Rectal smooth muscle tissue (tissue), 1 donor: Measurements from ENCODE around the gene LIX1L.

Experiments
- H3K27ac ChIP-seq: one replicate; pipeline ENCODE4 v1.7.0; 2013; ENCODE audit warnings: low read depth, low read length, inconsistent platforms
- H3K27me3 ChIP-seq: one replicate; pipeline ENCODE4 v1.7.0; 2013; ENCODE audit warnings: low read length; ENCODE audit not compliant: control insufficient read depth, insufficient read depth
- H3K36me3 ChIP-seq: one replicate; pipeline ENCODE4 v1.7.0; 2013; ENCODE audit warnings: low read length; ENCODE audit not compliant: control insufficient read depth, insufficient read depth
- H3K4me1 ChIP-seq: one replicate; pipeline ENCODE4 v1.7.0; 2013; ENCODE audit warnings: low read length; ENCODE audit not compliant: control insufficient read depth, insufficient read depth
- H3K4me3 ChIP-seq: one replicate; pipeline ENCODE4 v1.7.0; 2013; ENCODE audit warnings: low read length
- H3K9ac ChIP-seq: one replicate; pipeline ENCODE4 v1.7.0; 2013; ENCODE audit warnings: low read length

Gene LIX1L

DNA sequence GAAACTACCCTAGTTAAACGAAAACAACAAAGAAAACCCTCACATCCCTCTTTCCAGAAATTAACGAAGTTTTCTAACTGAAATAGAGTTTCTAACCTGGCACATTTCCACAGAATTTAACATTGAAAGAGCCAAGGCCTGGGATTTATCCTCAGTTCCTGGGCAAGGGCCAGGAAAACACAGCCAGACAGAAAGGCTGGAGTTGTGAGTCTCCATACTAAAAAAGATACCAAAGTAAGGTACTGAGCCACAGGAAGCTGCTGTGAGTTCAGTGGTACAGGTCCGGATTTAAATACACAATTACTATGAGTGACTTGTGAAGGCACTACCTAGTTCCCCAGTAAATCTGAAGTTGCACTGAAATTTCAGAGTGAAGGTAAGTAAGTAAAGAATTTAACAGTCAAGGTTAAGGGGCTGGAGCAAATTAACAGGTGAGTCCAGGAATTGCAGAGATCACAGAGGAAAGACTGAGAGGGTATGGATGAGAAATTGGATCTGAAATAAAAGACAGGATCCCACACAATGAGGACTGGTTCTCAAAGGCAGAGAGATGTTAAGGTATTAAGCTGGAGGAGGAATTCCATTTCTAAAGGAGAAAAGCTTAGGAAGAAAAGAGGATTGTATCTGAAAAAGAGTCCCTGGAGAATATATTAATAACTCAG lies 905 bp downstream of the LIX1L start:
- Histone ChIP-seq H3K27me3 (no peaks in the 10 kb centered on the region), H3K27ac (peak overlapping the region; percentile 98), H3K4me3 (peak overlapping the region; percentile 81), H3K4me1 (peaks cover 26% of the 10 kb centered on the region), H3K9ac (peak overlapping the region; percentile 57), H3K36me3 (no peaks in the 10 kb centered on the region)

GRCh38 chr1:145956361-145956760 lies 1.5 kb downstream of the LIX1L start:
- peak overlapping the region; percentile 98 for H3K27ac ChIP-seq
- peaks cover 26% of the 10 kb centered on the region for H3K4me1 ChIP-seq
- H3K27me3 ChIP-seq: no peaks in the 10 kb centered on the region
- H3K4me3 ChIP-seq: peak overlapping the region; percentile 81
- no peak overlapping the region for H3K9ac ChIP-seq
- no peaks in the 10 kb centered on the region for H3K36me3 ChIP-seq

DNA sequence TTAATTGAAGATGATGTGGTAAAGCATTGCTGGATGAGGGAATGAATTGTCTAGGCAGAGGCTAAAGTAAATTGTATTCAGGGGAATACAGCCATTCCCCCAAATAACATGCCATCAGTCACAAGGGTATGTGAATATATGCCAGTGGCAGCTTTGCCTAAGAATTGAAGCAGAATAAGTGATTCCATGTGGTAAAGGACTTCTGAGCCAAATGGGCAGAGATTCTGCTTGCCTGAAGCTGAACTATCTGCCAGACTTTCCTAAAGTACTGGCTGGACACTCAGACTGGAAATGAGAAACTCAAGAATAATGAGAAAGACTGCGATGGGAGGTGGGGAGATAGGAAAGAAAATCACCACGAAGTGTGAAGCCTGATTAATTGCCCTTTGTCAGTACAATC lies 2.4 kb downstream of the LIX1L start:
- H3K36me3 ChIP-seq: no peaks in the 10 kb centered on the region
- peak overlapping the region; percentile 3 for H3K4me3 ChIP-seq
- peaks cover 26% of the 10 kb centered on the region for H3K4me1 ChIP-seq
- no peak overlapping the region for H3K9ac ChIP-seq
- H3K27ac ChIP-seq: no peak overlapping the region
- H3K27me3 ChIP-seq: no peaks in the 10 kb centered on the region

DNA sequence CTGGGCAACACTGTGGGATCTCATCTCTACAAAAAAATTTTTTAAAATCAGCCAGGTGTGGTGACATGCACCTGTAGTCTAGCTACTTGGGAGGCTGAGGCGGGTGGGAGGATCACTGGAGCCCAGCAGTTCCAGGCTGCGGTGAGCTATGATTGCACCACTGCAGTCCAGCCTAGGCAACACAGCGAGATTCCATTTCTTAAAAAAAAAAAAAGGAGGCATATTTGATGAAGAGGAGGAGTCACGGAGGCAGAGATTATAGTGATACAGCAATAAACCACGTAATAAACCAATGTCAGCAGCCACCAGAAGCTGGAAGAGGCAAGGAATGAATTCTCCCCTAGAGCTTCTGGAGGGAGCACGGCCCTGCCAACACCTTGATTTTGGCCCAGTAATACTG lies 4.0 kb downstream of the LIX1L start:
- H3K4me3 ChIP-seq: no peak overlapping the region
- no peak overlapping the region for H3K9ac ChIP-seq
- H3K27ac ChIP-seq: no peak overlapping the region
- H3K4me1 ChIP-seq: peaks cover 26% of the 10 kb centered on the region
- no peaks in the 10 kb centered on the region for H3K36me3 ChIP-seq
- H3K27me3 ChIP-seq: no peaks in the 10 kb centered on the region

DNA sequence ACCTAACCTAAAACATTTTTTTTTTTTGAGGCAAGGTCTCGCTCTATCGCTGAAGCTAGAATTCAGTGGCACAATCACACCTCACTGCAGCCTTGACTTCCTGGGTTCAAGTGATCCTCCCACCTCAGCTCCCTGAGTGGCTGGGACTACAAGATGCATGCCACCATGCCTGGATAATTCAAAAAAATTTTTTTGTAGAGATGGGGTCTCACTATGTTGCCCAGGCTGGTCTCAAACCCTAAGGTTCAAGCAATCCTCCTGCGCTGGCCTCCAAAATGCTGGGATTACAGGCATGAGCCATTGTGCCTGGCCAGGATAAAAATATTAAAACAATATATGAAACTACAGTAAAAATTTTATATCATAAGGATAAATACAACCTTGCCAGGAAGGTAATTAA lies 4.9 kb downstream of the LIX1L start:
- Histone ChIP-seq H3K27me3 (no peaks in the 10 kb centered on the region), H3K9ac (no peak overlapping the region), H3K4me3 (no peak overlapping the region), H3K4me1 (peaks cover 21% of the 10 kb centered on the region), H3K27ac (no peak overlapping the region), H3K36me3 (no peaks in the 10 kb centered on the region)

- no peak overlapping the region for H3K9ac ChIP-seq
- peaks cover 21% of the 10 kb centered on the region for H3K4me1 ChIP-seq
- H3K36me3 ChIP-seq: no peaks in the 10 kb centered on the region
- no peaks in the 10 kb centered on the region for H3K27me3 ChIP-seq
- H3K4me3 ChIP-seq: no peak overlapping the region
- no peak overlapping the region for H3K27ac ChIP-seq
These were observed 6.3 kb downstream of the LIX1L start for GRCh38 chr1:145951526-145951925.

GRCh38 chr1:145949219-145949618 lies 8.6 kb downstream of the LIX1L start:
- no peaks in the 10 kb centered on the region for H3K36me3 ChIP-seq
- no peaks in the 10 kb centered on the region for H3K27me3 ChIP-seq
- no peak overlapping the region for H3K9ac ChIP-seq

DNA sequence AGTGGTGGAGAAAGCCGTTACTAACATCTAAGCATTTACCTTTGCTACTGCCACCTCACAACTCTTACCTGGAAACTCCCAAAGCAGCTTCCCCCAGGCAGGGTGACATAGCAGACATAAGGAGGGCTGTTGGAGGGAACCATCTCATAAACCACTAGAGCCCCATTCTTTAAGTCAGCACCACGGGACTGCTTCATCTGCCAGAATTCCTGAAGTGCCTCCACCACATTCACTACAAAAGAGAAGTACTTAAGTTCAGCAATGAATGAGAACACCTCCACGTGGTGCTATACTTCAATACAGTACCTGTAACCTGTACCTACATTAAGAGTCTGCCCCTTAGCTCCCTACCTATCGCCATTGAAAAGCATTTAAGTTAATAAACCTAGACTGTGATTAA lies 10.3 kb downstream of the LIX1L start:
- Histone ChIP-seq H3K4me1 (no peaks in the 10 kb centered on the region), H3K9ac (no peak overlapping the region), H3K4me3 (no peak overlapping the region), H3K27ac (no peak overlapping the region), H3K27me3 (no peaks in the 10 kb centered on the region), H3K36me3 (no peaks in the 10 kb centered on the region)

More at GRCh38 chr1:145949219-145949618, 8.6 kb downstream of the LIX1L start:
- Histone ChIP-seq H3K27ac (no peak overlapping the region), H3K4me1 (peaks cover 1% of the 10 kb centered on the region), H3K4me3 (no peak overlapping the region)

DNA sequence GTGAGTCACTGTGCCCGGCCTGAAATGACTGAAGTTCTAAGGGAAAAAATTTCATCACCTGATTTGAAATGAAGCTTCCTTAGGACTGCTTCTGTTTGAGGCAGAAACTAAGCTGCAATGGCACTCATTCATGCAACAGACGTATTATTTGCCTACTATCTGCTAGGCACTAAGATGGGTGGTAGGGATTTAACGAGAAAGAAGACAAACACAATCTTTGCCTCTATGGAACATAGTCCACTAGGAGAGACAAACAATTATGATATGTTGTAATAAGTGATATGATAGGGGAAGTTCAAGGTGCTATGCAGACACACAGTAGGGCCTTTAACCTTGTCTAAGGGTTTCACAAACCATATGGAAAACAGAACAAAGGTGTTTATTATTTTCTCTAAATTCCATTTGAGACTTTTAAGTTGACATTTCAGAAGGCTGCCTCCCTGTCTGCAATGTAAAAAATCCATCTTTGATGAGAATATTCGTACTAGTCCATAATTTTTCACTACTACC lies 11.3 kb downstream of the LIX1L start:
- Histone ChIP-seq H3K4me3 (no peak overlapping the region), H3K27me3 (no peaks in the 10 kb centered on the region), H3K36me3 (no peaks in the 10 kb centered on the region), H3K27ac (no peak overlapping the region), H3K4me1 (no peaks in the 10 kb centered on the region), H3K9ac (no peak overlapping the region)

DNA sequence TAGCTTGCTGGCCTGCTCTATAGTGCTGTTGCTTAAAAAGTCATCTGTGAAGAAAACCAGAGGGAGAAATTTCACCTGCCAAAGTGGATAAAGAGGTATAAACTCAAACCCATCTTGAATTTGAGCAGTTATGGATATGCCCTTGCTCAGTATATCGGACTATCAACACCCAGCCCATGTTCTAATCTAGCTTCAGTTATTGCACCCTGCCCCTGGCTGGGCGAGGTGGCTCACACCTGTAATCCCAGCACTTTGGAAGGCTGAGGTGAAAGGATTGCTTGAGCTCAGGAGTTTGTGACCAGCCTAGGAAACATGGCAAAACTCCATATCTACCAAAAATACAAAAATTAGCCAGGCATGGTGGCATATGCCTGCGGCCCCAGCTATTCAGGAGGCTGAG lies 13.3 kb downstream of the LIX1L start:
- no peak overlapping the region for H3K9ac ChIP-seq
- no peaks in the 10 kb centered on the region for H3K4me1 ChIP-seq
- H3K27me3 ChIP-seq: no peaks in the 10 kb centered on the region
- no peak overlapping the region for H3K27ac ChIP-seq
- no peak overlapping the region for H3K4me3 ChIP-seq
- no peaks in the 10 kb centered on the region for H3K36me3 ChIP-seq

GRCh38 chr1:145942871-145943270 lies 14.9 kb downstream of the LIX1L start:
- Histone ChIP-seq H3K27me3 (no peaks in the 10 kb centered on the region), H3K4me1 (no peaks in the 10 kb centered on the region), H3K36me3 (no peaks in the 10 kb centered on the region), H3K4me3 (no peak overlapping the region), H3K9ac (no peak overlapping the region), H3K27ac (no peak overlapping the region)

- H3K9ac ChIP-seq: no peak overlapping the region
- no peaks in the 10 kb centered on the region for H3K27me3 ChIP-seq
- H3K4me3 ChIP-seq: no peak overlapping the region
- no peaks in the 10 kb centered on the region for H3K36me3 ChIP-seq
- no peaks in the 10 kb centered on the region for H3K4me1 ChIP-seq
- H3K27ac ChIP-seq: no peak overlapping the region
These were observed 15.4 kb downstream of the LIX1L start for GRCh38 chr1:145942405-145942804.

- Histone ChIP-seq H3K36me3 (no peaks in the 10 kb centered on the region), H3K27me3 (no peaks in the 10 kb centered on the region), H3K27ac (no peak overlapping the region)
These were observed 20.4 kb downstream of the LIX1L start for GRCh38 chr1:145937436-145937835.

More at GRCh38 chr1:145937436-145937835, 20.4 kb downstream of the LIX1L start:
- Histone ChIP-seq H3K4me3 (no peak overlapping the region), H3K9ac (no peak overlapping the region), H3K4me1 (no peaks in the 10 kb centered on the region)
